Thoracic aorta endothelial cell (primary cell): Measurements from ENCODE around the gene MYO3A. TPM values are rescaled to one million over a fixed set of nuclear protein-coding genes. Genes with fewer than 3 reads are reported as not detected.

Source experiments
- total RNA-seq: library from RNA; depleted of rRNA; stranded (reverse); fragments of >200 nt; gene quantifications from 2 replicates; pipeline ENCODE4 v1.2.3, GENCODE V29; 2012

The MYO3A gene
- total RNA-seq: not detected in 2 replicates

GRCh38 chr10:25933653-25934608 is at the start of gene MYO3A:
TSS of gene MYO3A (plus strand) at chr10:25934229. CDS start at chr10:25952111, 17,882 bp downstream.

GRCh38 chr10:26216585-26217395 is 282.8 kb downstream of the MYO3A start, which contains the start of gene GAD2:
TSS of gene GAD2 (plus strand) at chr10:26216774. CDS start at chr10:26216810, 36 bp downstream.

